NOMO-1 treated with DMSO at 0.1 percent for 48 hours (cell line): ENCODE results near the gene ZNF652.
"Not testable (repeated sequence)": the region's sequence is repeated elsewhere in the genome, so short reads cannot be mapped to it uniquely, and the experiment has no call there.

Experiments used
- DNase-seq: peaks from one replicate; lab custom pipeline; 2025; ENCODE audit not compliant: unreplicated experiment; lab: John Stamatoyannopoulos, UW

The ZNF652 gene

DNA sequence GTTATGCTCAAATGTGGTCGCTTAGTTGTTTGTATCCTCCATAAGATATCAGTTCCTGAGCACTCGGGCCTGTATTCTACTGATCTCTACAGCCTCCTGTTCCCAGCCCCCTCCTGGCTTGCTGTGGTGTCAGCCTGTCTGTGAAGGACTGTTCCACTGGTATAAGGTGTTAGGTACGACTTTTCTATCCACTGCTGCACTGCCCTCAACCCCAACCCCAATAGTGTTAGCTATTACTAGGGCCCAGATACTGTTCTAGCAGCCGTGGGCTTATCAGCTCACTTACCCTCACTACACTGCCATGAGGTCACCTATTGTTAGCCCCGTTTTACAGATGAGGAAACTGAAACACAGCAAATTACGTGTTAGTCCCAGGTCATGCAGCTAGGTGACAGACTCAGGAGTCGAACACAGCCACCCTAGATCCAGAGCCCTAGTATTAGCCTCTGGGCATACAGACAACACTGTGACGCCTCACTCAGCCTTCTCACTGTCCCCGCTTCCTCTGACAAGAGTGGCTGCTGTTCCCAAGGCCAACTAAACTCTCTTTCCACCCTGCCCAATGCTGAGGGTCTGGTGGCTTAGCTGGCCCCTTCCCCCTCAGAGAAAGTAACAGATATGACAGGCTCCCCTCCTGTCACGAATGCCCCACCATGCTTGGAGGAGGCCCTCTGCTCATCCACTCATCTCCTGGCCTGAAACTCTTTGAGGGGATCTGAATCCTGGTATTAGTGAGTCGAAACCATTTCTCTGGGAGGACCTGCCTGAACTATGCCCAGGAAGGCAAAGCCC lies 25.6 kb upstream of the ZNF652 start:
- no peak for DNase-seq

GRCh38 chr17:49386373-49386772 lies 24.3 kb upstream of the ZNF652 start:
- no peak for DNase-seq

DNA sequence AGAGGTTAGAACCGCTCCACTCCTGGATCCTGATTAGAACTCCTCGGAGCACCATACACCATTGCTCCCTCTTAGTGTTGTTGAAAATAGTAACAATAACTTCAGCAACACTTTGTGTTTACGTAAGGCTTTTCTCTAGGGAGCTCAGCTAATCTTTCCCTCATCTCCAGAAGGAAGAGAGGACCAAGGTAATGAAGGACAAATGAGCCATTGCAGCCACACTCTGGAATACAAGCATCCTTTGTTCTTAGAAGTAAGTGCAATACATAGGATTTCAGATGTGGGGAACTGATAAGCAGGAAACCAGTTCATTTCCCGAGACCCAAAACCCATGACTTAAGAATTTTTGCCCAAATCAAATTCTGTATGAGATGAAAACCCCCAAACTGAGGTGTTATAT lies 22.9 kb upstream of the ZNF652 start:
- DNase-seq, result no peak

GRCh38 chr17:49383060-49383459 lies 21.0 kb upstream of the ZNF652 start:
- no peak for DNase-seq

- DNase-seq, result no peak
Measured at GRCh38 chr17:49382556-49382955, 20.5 kb upstream of the ZNF652 start.

DNA sequence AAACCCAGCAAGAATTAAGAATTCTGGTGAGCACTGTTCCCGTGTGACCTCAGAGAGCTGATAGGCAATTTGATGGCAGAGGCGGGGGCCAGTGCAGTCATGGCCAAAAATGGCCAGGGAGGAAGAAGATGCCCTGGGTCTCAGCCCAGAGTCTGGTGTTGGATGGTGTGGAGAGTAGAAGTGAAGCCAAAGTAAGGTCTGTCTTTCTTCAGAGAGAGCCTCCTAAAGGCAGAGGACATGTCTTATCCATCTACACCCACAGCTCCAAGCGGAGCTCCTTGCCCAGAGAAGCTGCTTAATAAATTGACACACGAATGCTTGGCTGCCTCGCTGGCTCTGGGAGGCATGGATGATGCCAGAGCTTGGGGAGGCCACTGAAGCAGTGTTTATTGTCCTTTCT lies 19.7 kb upstream of the ZNF652 start:
- DNase-seq, result no peak

GRCh38 chr17:49381033-49381432 lies 19.0 kb upstream of the ZNF652 start:
- no peak for DNase-seq

DNA sequence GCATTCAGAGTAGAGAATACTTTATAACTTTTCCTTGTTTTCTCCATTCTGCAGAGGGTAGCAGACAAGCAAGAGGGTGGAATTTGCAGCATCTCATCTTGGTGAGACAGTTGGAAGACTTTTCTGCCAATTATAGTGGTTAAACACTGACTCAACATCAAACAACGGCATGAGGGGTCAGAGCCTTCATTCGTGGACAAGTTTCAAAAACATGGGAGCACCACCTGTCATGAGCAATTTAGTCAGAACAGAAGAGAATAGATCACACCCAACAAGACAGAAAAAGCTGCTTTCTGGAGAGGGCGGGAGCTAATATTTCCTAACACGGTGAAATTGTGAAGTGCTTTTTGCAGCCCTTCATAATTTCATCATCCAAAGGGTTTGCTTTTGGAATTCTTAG lies 17.9 kb upstream of the ZNF652 start:
- no peak for DNase-seq

GRCh38 chr17:49378311-49378710 lies 16.3 kb upstream of the ZNF652 start:
- no peak for DNase-seq

DNA sequence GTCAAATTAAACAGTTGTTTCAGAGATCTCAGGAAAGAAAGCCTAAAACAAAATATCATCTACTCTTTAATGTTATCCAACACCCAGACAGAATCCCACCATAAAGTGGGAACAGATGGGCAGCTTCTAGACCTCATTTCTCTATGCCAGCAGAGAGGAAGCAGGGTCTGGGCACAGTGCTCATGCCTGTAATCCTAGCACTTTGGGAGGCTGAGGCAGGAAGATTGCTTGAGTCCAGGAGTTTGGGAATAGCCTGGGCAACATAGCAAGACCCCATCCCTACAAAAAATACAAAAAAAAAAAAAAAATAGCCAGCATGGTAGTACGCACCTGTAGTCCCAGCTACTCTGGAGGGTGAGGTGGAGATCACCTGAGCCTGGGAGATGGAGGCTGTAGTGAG lies 13.5 kb upstream of the ZNF652 start:
- DNase-seq, result no peak

DNA sequence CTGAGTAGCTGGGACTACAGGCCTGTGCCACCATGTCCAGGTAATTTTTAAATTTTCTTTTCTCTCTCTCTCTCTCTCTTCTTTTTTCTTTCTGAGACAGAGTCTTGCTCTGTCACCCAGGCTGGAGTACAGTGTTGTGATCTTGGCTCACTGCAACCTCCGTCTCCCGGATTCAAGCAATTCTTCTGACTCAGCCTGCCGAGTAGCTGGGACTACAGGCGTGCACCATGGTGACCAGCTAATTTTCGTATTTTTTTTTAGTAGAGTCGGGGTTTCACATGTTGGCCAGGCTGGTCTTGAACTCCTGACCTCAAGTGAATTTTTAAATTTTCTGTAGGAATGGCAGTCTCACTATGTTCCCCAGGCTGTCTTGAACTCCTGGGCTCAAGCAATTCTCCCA lies 11.1 kb upstream of the ZNF652 start:
- DNase-seq, result no peak

DNA sequence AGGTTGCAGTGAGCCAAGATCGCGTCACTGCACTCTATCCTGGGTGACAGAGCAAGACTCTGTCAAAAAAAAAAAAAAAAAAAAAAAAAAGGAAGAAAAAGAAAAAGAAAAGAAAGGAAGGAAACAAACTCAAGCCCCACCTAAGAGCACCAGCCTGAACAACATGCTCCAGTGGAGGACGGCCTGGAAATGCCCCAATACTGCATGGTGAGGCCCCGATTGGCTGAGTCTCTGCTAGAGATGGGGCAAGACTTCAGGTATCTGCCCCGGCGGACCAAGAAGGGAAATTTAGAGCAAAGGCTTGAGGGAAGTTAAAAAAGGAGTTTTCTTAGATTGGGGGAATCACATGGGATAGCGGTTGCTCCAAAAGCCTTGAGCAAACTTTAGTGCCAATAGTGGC lies 10.4 kb upstream of the ZNF652 start:
- no peak for DNase-seq

GRCh38 chr17:49370971-49371834 lies 9.2 kb upstream of the ZNF652 start:
- DNase-seq, result no peak

DNA sequence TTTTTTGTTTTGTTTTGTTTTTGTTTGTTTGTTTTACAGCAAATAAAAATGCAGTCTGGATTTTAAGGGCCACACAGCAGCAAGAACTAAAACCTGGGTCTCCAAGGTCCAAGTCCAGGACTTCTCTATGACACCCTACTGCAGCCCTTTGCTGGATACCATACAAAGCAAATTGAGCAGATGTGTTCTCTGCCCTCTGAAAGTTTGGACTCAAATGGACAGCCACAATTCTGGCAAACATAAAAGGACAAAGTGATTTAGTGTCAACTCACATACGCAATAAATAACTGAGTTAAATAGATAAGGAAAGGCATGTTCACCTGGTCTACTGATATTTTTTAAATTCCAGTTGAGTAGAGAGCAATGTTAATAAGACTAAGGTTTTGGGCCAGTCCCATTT lies 7.7 kb upstream of the ZNF652 start:
- DNase-seq, result no peak

- DNase-seq, result no peak
Measured at GRCh38 chr17:49369089-49369488, 7.0 kb upstream of the ZNF652 start.

GRCh38 chr17:49365667-49366066 lies 3.6 kb upstream of the ZNF652 start:
- no peak for DNase-seq

GRCh38 chr17:49365126-49365525 lies 3.1 kb upstream of the ZNF652 start:
- DNase-seq, result not testable (repeated sequence)

GRCh38 chr17:49364119-49364518 lies 2.1 kb upstream of the ZNF652 start:
- DNase-seq, result no peak

- no peak for DNase-seq
Measured at GRCh38 chr17:49363251-49363650, 1.2 kb upstream of the ZNF652 start.

- no peak for DNase-seq
Measured at GRCh38 chr17:49362723-49363117, 670 bp upstream of the ZNF652 start.

DNA sequence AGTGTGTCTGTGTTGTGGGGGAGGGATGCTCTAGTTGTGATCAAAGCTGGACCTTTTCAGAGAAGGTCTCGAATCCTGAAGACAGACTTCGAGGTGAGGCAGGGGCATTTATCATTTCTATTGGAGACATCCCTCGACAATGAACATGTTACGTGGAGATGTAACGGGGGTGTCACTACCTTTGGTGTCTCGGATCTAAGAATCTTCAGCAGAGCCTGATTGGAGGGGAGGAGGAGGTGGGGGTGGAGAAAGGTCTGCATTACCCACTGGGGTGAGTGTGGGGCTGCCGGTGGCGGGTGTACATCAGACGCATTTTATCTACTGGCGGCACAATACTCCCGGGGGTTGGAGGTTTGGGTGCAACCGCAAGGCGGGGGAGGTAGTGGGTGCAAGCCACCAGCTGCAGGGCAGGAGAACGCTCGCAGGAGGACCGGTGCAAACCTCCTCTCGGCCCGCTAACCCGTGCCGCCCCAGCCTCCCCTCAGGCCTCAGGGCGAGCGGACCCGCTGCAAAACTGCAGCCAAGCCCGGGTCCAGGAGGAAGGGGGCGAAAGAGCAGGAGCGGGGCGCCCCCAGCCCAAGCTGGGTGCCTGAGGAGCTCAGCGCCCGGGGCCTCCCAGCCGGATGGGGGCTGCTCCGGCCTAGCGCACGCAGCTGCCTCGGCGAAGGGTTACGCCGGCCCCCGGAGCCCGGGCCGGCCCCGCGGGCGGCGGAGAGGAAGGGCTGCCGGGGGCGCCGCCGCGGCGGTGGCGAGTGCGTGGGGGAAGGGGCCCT lies 735 bp downstream of the ZNF652 start:
- DNase-seq, result peak; percentile 46

- DNase-seq, result no peak
Measured at GRCh38 chr17:49360796-49361128, 1.3 kb downstream of the ZNF652 start.
